Measurements from ENCODE around the gene SORL1.

DNA sequence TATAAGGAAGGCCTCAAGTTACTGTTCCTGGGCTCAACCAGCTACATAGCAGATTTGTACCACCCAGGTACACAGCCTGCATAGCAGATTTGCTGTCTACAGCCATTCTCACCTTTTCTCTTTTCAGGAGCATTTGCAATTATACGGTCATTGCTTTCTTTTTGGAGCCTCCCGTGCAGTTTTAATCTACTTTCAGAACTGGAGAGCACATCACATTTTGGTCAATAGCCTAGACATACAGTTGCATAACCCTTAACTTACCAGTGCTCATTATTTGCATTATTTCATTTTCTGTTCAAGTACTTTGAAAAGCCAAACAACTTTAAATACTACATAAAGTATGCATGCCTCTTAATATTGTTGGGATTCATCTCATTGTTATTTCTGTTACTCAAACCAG is 151.2 kb downstream of the SORL1 start:
- TF ChIP-seq, protein P1, sequence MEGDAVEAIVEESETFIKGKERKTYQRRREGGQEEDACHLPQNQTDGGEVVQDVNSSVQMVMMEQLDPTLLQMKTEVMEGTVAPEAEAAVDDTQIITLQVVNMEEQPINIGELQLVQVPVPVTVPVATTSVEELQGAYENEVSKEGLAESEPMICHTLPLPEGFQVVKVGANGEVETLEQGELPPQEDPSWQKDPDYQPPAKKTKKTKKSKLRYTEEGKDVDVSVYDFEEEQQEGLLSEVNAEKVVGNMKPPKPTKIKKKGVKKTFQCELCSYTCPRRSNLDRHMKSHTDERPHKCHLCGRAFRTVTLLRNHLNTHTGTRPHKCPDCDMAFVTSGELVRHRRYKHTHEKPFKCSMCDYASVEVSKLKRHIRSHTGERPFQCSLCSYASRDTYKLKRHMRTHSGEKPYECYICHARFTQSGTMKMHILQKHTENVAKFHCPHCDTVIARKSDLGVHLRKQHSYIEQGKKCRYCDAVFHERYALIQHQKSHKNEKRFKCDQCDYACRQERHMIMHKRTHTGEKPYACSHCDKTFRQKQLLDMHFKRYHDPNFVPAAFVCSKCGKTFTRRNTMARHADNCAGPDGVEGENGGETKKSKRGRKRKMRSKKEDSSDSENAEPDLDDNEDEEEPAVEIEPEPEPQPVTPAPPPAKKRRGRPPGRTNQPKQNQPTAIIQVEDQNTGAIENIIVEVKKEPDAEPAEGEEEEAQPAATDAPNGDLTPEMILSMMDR (IDR thresholded peaks at IDR 0.05) = no peak
- no peak for TF ChIP-seq EP300 (IDR thresholded peaks at IDR 0.05)
- TF ChIP-seq POLR2A (IDR thresholded peaks at IDR 0.05) = no peak
